Mononuclear cell (primary cell): ENCODE results near the gene AOC3. TPM values are rescaled to one million over a fixed set of nuclear protein-coding genes. Genes with fewer than 3 reads are reported as not detected.
"Not testable (repeated sequence)": the region's sequence is repeated elsewhere in the genome, so short reads cannot be mapped to it uniquely, and the experiment has no call there.

Experiments used
- H3K27me3 ChIP-seq: 2 replicates; pipeline ENCODE4 v1.6.0; 2011; ENCODE audit warnings: low read length, control low read depth; ENCODE audit not compliant: insufficient read depth
- H3K4me1 ChIP-seq: 2 replicates; pipeline ENCODE4 v1.5.1; 2011; ENCODE audit warnings: mild to moderate bottlenecking, low read length, control low read depth; ENCODE audit not compliant: insufficient read depth
- H3K4me3 ChIP-seq: 2 replicates; pipeline ENCODE4 v1.5.1; 2011; ENCODE audit warnings: mild to moderate bottlenecking, low read length, moderate library complexity
- H3K9me3 ChIP-seq: 2 replicates; pipeline ENCODE4 v1.5.1; 2011; ENCODE audit warnings: low read depth, mild to moderate bottlenecking, control low read depth, low read length
- total RNA-seq: library from RNA; depleted of rRNA; stranded (reverse); fragments of >200 nt; gene quantifications from one replicate; pipeline ENCODE4 v1.2.3, GENCODE V29; 2012

Gene AOC3
- total RNA-seq, 1 donor = 0.21 TPM

DNA sequence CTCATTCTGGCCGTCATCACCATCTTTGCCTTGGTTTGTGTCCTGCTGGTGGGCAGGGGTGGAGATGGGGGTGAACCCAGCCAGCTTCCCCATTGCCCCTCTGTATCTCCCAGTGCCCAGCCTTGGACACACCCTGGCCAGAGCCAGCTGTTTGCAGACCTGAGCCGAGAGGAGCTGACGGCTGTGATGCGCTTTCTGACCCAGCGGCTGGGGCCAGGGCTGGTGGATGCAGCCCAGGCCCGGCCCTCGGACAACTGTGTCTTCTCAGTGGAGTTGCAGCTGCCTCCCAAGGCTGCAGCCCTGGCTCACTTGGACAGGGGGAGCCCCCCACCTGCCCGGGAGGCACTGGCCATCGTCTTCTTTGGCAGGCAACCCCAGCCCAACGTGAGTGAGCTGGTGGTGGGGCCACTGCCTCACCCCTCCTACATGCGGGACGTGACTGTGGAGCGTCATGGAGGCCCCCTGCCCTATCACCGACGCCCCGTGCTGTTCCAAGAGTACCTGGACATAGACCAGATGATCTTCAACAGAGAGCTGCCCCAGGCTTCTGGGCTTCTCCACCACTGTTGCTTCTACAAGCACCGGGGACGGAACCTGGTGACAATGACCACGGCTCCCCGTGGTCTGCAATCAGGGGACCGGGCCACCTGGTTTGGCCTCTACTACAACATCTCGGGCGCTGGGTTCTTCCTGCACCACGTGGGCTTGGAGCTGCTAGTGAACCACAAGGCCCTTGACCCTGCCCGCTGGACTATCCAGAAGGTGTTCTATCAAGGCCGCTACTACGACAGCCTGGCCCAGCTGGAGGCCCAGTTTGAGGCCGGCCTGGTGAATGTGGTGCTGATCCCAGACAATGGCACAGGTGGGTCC lies 607 bp downstream of the AOC3 start:
- H3K4me1 ChIP-seq = peaks cover 10% of the 10 kb centered on the region
- not testable (repeated sequence) for H3K9me3 ChIP-seq, H3K27me3 ChIP-seq, H3K4me3 ChIP-seq

- H3K4me1 ChIP-seq = peaks cover 3% of the 10 kb centered on the region
- no peak overlapping the region for H3K4me3 ChIP-seq
- no peaks in the 10 kb centered on the region for H3K9me3 ChIP-seq
- H3K27me3 ChIP-seq = no peaks in the 10 kb centered on the region
These were observed 1.4 kb downstream of the AOC3 start for GRCh38 chr17:42852351-42852750.

DNA sequence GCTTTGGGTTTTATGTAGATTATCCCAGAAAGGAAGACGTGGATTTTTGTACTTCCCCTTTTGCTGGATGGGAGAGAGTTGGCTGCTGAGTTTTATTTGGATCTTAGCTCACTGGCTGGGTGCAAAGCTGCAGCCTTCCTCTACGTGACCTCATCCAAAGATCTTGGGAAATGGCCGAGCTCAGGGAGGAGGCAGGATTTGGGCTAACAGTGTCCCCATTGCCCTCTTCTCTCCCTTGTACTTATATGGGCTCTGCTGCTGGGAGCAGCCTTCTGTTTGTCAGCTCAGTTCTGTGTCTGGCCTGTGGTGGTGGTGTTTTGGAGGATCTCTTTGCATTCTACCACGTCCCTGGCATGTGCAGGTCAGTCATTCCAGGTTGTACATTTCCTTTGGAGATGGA lies 2.0 kb downstream of the AOC3 start:
- no peak overlapping the region for H3K4me3 ChIP-seq
- no peaks in the 10 kb centered on the region for H3K27me3 ChIP-seq

GRCh38 chr17:42853597-42853967 lies 2.6 kb downstream of the AOC3 start:
- Histone ChIP-seq H3K4me3 (no peak overlapping the region), H3K9me3 (no peaks in the 10 kb centered on the region), H3K27me3 (no peaks in the 10 kb centered on the region), H3K4me1 (no peaks in the 10 kb centered on the region)

More for the DNA sequence above, 2.0 kb downstream of the AOC3 start:
- Histone ChIP-seq H3K9me3 (no peaks in the 10 kb centered on the region), H3K4me1 (no peaks in the 10 kb centered on the region)

DNA sequence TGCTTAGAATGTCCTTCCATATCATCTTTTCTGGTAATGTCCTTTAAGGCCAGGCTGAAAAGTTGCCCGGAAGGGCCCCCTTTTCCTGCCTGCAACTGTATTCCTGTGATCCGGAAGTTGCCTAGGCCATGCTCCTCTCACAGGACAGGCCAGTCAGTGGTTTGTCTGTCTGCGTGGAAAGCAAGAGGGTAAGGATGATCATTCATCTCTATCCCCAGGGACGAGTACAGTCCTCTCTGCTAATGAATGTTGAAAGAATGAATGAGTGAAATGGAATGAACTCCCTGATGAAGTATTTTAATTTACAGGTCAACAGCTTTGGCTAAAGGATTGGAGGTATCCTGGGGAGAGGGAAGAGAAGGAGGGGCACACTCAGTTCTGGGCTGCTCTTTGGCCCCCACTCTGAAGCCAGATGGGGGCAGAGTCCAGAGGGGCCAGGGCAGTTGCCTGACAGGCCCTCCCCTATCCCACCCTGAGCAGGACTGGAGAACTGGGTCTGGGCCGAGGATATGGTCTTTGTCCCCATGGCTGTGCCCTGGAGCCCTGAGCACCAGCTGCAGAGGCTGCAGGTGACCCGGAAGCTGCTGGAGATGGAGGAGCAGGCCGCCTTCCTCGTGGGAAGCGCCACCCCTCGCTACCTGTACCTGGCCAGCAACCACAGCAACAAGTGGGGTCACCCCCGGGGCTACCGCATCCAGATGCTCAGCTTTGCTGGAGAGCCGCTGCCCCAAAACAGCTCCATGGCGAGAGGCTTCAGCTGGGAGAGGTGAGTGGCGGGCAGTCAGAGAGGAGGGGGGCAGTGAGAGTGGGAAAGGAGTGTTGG lies 3.2 kb downstream of the AOC3 start:
- Histone ChIP-seq H3K4me1 (no peaks in the 10 kb centered on the region), H3K4me3 (no peak overlapping the region)

GRCh38 chr17:42855048-42855596 lies 4.1 kb downstream of the AOC3 start:
- no peaks in the 10 kb centered on the region for H3K9me3 ChIP-seq
- H3K27me3 ChIP-seq = no peaks in the 10 kb centered on the region
- H3K4me3 ChIP-seq = no peak overlapping the region
- no peaks in the 10 kb centered on the region for H3K4me1 ChIP-seq

More for the DNA sequence above, 3.2 kb downstream of the AOC3 start:
- no peaks in the 10 kb centered on the region for H3K9me3 ChIP-seq
- H3K27me3 ChIP-seq = no peaks in the 10 kb centered on the region

GRCh38 chr17:42856093-42856492 lies 5.1 kb downstream of the AOC3 start:
- not testable (repeated sequence) for H3K27me3 ChIP-seq, H3K4me1 ChIP-seq, H3K9me3 ChIP-seq, H3K4me3 ChIP-seq

- not testable (repeated sequence) for H3K4me3 ChIP-seq, H3K4me1 ChIP-seq, H3K27me3 ChIP-seq, H3K9me3 ChIP-seq
These were observed 5.5 kb downstream of the AOC3 start for GRCh38 chr17:42856516-42856915.

GRCh38 chr17:42857389-42857788 lies 6.4 kb downstream of the AOC3 start:
- Histone ChIP-seq H3K27me3 (no peaks in the 10 kb centered on the region), H3K4me3 (no peak overlapping the region), H3K4me1 (no peaks in the 10 kb centered on the region), H3K9me3 (no peaks in the 10 kb centered on the region)

- Histone ChIP-seq H3K4me3 (no peak overlapping the region), H3K27me3 (no peaks in the 10 kb centered on the region), H3K9me3 (no peaks in the 10 kb centered on the region), H3K4me1 (no peaks in the 10 kb centered on the region)
These were observed 14.7 kb downstream of the AOC3 start for GRCh38 chr17:42865638-42866094.

GRCh38 chr17:42866216-42866615 lies 15.2 kb downstream of the AOC3 start:
- H3K4me1 ChIP-seq = no peaks in the 10 kb centered on the region
- H3K9me3 ChIP-seq = no peaks in the 10 kb centered on the region

GRCh38 chr17:42866631-42867575 lies 15.9 kb downstream of the AOC3 start:
- Histone ChIP-seq H3K27me3 (no peaks in the 10 kb centered on the region), H3K4me3 (no peak overlapping the region), H3K9me3 (no peaks in the 10 kb centered on the region), H3K4me1 (no peaks in the 10 kb centered on the region)

More at GRCh38 chr17:42866216-42866615, 15.2 kb downstream of the AOC3 start:
- Histone ChIP-seq H3K4me3 (no peak overlapping the region), H3K27me3 (no peaks in the 10 kb centered on the region)

- not testable (repeated sequence) for H3K9me3 ChIP-seq, H3K27me3 ChIP-seq, H3K4me3 ChIP-seq
These were observed 16.8 kb downstream of the AOC3 start for GRCh38 chr17:42867694-42868261.

GRCh38 chr17:42868338-42868737 lies 17.3 kb downstream of the AOC3 start:
- no peaks in the 10 kb centered on the region for H3K4me1 ChIP-seq
- no peak overlapping the region for H3K4me3 ChIP-seq
- no peaks in the 10 kb centered on the region for H3K27me3 ChIP-seq
- H3K9me3 ChIP-seq = no peaks in the 10 kb centered on the region

More at GRCh38 chr17:42867694-42868261, 16.8 kb downstream of the AOC3 start:
- not testable (repeated sequence) for H3K4me1 ChIP-seq
